ENCODE data around the gene PACS2.

Gene PACS2

DNA sequence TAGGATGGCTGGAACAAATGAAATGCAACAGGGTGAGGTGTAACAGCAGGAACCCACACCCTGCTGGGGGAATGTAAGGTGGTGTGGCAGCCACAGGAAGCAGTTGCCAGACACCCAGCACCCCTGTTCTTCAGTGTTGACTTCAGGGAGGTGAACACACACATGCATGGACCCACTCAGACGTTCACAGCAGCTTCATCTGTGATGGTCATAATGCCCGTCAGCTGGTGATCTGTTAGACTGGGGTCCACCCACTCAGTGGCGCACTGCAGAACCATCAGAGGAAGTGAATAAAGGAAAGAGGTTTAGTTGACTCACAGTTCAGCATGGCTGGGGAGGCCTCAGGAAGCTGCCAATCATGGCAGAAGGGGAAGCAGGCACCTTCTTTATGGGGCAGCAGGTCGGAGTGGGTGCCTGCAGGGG lies 61.1 kb downstream of the PACS2 start:
- H3K4me3 ChIP-seq (ENCODE audit: low read depth, low read length), result no peak overlapping the region
- no peak for TF ChIP-seq CTCF (IDR thresholded peaks at IDR 0.05; ENCODE audit: borderline replicate concordance, insufficient read depth, low read depth, low read length)

- no peak overlapping the region for H3K4me3 ChIP-seq (ENCODE audit: low read depth, low read length)
- TF ChIP-seq CTCF (IDR thresholded peaks at IDR 0.05; ENCODE audit: borderline replicate concordance, insufficient read depth, low read depth, low read length), result no peak
Measured at GRCh38 chr14:105376521-105377440, 62.2 kb downstream of the PACS2 start.

GRCh38 chr14:105377555-105378182 lies 63.1 kb downstream of the PACS2 start:
- no peak overlapping the region for H3K4me3 ChIP-seq (ENCODE audit: low read depth, low read length)
- TF ChIP-seq CTCF (IDR thresholded peaks at IDR 0.05; ENCODE audit: borderline replicate concordance, insufficient read depth, low read depth, low read length), result no peak

GRCh38 chr14:105378199-105378598 lies 63.7 kb downstream of the PACS2 start:
- no peak overlapping the region for H3K4me3 ChIP-seq (ENCODE audit: low read depth, low read length)
- TF ChIP-seq CTCF (IDR thresholded peaks at IDR 0.05; ENCODE audit: borderline replicate concordance, insufficient read depth, low read depth, low read length), result no peak

DNA sequence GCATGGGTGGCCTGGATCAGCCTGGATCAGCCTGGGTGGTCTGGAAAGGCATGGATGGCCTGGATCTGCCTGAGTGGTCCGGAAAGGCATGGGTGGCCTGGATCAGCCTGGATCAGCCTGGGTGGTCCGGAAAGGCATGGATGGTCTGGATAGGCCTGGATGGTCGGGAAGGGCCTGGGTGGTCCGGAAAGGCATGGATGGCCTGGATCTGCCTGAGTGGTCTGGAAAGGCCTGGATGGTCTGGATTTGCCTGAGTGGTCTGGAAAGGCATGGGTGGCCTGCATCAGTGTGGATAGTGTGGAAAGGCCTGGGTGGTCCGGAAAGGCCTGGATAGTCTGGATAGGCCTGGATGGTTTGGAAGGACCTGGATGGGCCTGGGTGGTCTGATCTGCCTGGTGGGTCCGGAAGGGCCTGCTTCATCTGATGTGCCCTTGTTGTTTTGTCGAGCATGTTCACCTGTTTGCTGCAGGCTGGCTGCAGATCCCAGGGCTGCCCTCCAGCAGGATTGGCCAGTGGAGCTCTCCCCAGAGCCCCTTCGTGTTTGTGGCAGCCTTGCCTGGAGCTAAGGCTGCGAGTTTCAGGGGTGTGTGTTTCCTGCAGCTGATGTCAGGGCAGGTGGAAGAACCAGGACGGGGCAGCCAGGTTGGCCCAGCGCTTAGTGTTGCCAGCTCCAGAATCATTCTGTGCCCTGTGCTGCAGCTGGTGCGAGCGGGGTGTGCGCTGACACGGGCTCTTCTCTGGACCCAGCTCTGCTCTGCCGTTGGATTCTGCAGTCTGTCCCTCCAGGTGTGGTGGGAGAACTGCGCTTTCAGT lies 64.5 kb downstream of the PACS2 start:
- no peak overlapping the region for H3K4me3 ChIP-seq (ENCODE audit: low read depth, low read length)
- no peak for TF ChIP-seq CTCF (IDR thresholded peaks at IDR 0.05; ENCODE audit: borderline replicate concordance, insufficient read depth, low read depth, low read length)

GRCh38 chr14:105379946-105380345 lies 65.4 kb downstream of the PACS2 start:
- H3K4me3 ChIP-seq (ENCODE audit: low read depth, low read length), result no peak overlapping the region
- no peak for TF ChIP-seq CTCF (IDR thresholded peaks at IDR 0.05; ENCODE audit: borderline replicate concordance, insufficient read depth, low read depth, low read length)
